Caco-2 (cell line): ENCODE results near the gene CYP2A7. TPM values are rescaled to one million over a fixed set of nuclear protein-coding genes. Genes with fewer than 3 reads are reported as not detected.
"Not testable (repeated sequence)": the region's sequence is repeated elsewhere in the genome, so short reads cannot be mapped to it uniquely, and the experiment has no call there.

Experiments
- BruUV-seq: library from RNA; stranded (reverse); fragments of 400-500 nt; replicated peaks from 2 replicates; lab custom pipeline; 2021; lab: Mats Ljungman, UMichigan
- CTCF ChIA-PET: fragments of 300-600 bp; sonication (Branson Sonifier 250); formaldehyde crosslinking; loops from one replicate; lab custom pipeline; 2022; ENCODE audit warnings: antibody characterized with exemption; lab: Charles Lee
- POLR2A ChIA-PET: fragments of 300-600 bp; sonication (Branson Sonifier 250); formaldehyde crosslinking; loops from one replicate; lab custom pipeline; 2022; ENCODE audit warnings: antibody characterized with exemption; lab: Charles Lee
- DNase-seq, 2 experiments: peaks; one replicate each; pipeline versions ENCODE4 v3.0.0 to v3.0.0-alpha.2; 2020 to 2022
- H3K27me3 ChIP-seq: replicated peaks from 2 replicates; pipeline ENCODE4 v1.6.0; 2011; ENCODE audit warnings: low read length; ENCODE audit not compliant: control insufficient read depth, insufficient read depth
- H3K36me3 ChIP-seq: 2 replicates; pipeline ENCODE4 v1.5.1; 2011; ENCODE audit warnings: low read length; ENCODE audit not compliant: control insufficient read depth, insufficient read depth
- H3K4me1 ChIP-seq: fragments of 250-450 bp; sonication (Bioruptor Pico); 2 replicates; pipeline ENCODE4 v1.5.1; 2020; ENCODE audit warnings: mild to moderate bottlenecking
- H3K4me3 ChIP-seq: 2 replicates; pipeline ENCODE4 v1.5.1; 2011; ENCODE audit warnings: low read depth, mild to moderate bottlenecking, control low read depth, low read length
- H3K9me3 ChIP-seq: fragments of 250-450 bp; sonication (Bioruptor Pico); 2 replicates; pipeline ENCODE4 v1.5.1; 2020; ENCODE audit warnings: mild to moderate bottlenecking, moderate library complexity
- H3K27ac Mint-ChIP-seq: one replicate; pipeline ENCODE4 v1.8.0; 2022; ENCODE audit warnings: mixed read lengths; ENCODE audit not compliant: unreplicated experiment
- H3K27me3 Mint-ChIP-seq: one replicate; pipeline ENCODE4 v1.8.0; 2022; ENCODE audit warnings: mixed read lengths; ENCODE audit not compliant: insufficient read depth, unreplicated experiment
- H3K36me3 Mint-ChIP-seq: one replicate; pipeline ENCODE4 v1.8.0; 2022; ENCODE audit warnings: mild to moderate bottlenecking, mixed read lengths; ENCODE audit not compliant: insufficient read depth, unreplicated experiment
- H3K4me1 Mint-ChIP-seq: one replicate; pipeline ENCODE4 v1.8.0; 2022; ENCODE audit warnings: low read depth, mixed read lengths; ENCODE audit not compliant: unreplicated experiment
- H3K4me3 Mint-ChIP-seq: one replicate; pipeline ENCODE4 v1.8.0; 2022; ENCODE audit warnings: mild to moderate bottlenecking, moderate library complexity, mixed read lengths; ENCODE audit not compliant: unreplicated experiment
- H3K9me3 Mint-ChIP-seq: one replicate; pipeline ENCODE4 v1.8.0; 2022; ENCODE audit warnings: mixed read lengths; ENCODE audit not compliant: unreplicated experiment
- CTCF ChIP-seq, 2 experiments: fragments of 200-600 bp in 1 of 2; IDR thresholded peaks; 1 replicate in 1 of 2; 2 replicates in 1 of 2; pipeline versions ENCODE4 v1.5.1 to v1.8.0; 2011 to 2022; ENCODE audit warnings: antibody characterized with exemption in 1 of 2, control low read depth in 1 of 2, inconsistent platforms in 1 of 2, low read depth in 1 of 2, low read length in 1 of 2, mild to moderate bottlenecking in 1 of 2, moderate library complexity in 1 of 2; ENCODE audit not compliant: insufficient read depth in 1 of 2, severe bottlenecking in 1 of 2, unreplicated experiment in 1 of 2
- intact Hi-C: fragments of 100-400 bp; cut with micrococcal nuclease; formaldehyde crosslinking; loops from one replicate; pipeline ENCODE4 v1.10.0; 2022; ENCODE audit not compliant: unreplicated experiment
- total RNA-seq: library from RNA; stranded (reverse); gene quantifications from 2 replicates; pipeline ENCODE4 v1.2.3, GENCODE V29; 2022

CYP2A7 gene
- total RNA-seq, 1 experiment from 2014 or later, result not detected

- Mint-ChIP-seq H3K27ac (peak overlapping the region; percentile 96), H3K36me3 (peaks cover 32% of the 10 kb centered on the region), H3K27me3 (no peaks in the 10 kb centered on the region), H3K9me3 (peaks cover 48% of the 10 kb centered on the region), H3K4me1 (peaks cover 28% of the 10 kb centered on the region), H3K4me3 (peak overlapping the region; percentile 56)
- peak; percentile 90 to 97 for DNase-seq
- intact Hi-C loops, result loop anchor here (1.0 to 5.0 kb wide), 5 partner anchors 8 to 110 kb away; no protein-coding TSS in a partner anchor
- H3K36me3 ChIP-seq, result no peaks in the 10 kb centered on the region
- peaks cover 48% of the 10 kb centered on the region for H3K4me1 ChIP-seq
- no peak for TF ChIP-seq CTCF (IDR thresholded peaks at IDR 0.05; ENCODE audit: insufficient read depth in 1 of 2, low read depth in 1 of 2, low read length in 1 of 2, severe bottlenecking in 1 of 2, unreplicated experiment in 1 of 2)
- no peaks in the 10 kb centered on the region for H3K27me3 ChIP-seq
- H3K4me3 ChIP-seq, result no peak overlapping the region
- ChIA-PET CTCF (no interaction called here), POLR2A (interaction anchor here (0.6 kb wide), 1 partner anchor 16 kb away, joined by 3 read pairs; no protein-coding TSS in a partner anchor)
- no TSS peak for BruUV-seq
- peaks cover 53% of the 10 kb centered on the region for H3K9me3 ChIP-seq
Measured at GRCh38 chr19:40921005-40921897, 39.2 kb upstream of the CYP2A7 start.

- Mint-ChIP-seq H3K36me3 (peaks cover 32% of the 10 kb centered on the region), H3K4me1 (peaks cover 28% of the 10 kb centered on the region), H3K27me3 (no peaks in the 10 kb centered on the region), H3K27ac (peak overlapping the region; percentile 96), H3K9me3 (peaks cover 47% of the 10 kb centered on the region), H3K4me3 (peak overlapping the region; percentile 56)
- TSS peak; percentile 78 for BruUV-seq
- DNase-seq, result no peak
- intact Hi-C loops, result loop anchor here (1.0 to 5.0 kb wide), 5 partner anchors 9 to 109 kb away; no protein-coding TSS in a partner anchor
- TF ChIP-seq CTCF (IDR thresholded peaks at IDR 0.05; ENCODE audit: insufficient read depth in 1 of 2, low read depth in 1 of 2, low read length in 1 of 2, severe bottlenecking in 1 of 2, unreplicated experiment in 1 of 2), result no peak
- peaks cover 48% of the 10 kb centered on the region for H3K4me1 ChIP-seq
- peaks cover 53% of the 10 kb centered on the region for H3K9me3 ChIP-seq
- H3K4me3 ChIP-seq, result no peak overlapping the region
- H3K27me3 ChIP-seq, result no peaks in the 10 kb centered on the region
- ChIA-PET CTCF (interaction anchor here (0.6 kb wide), 1 partner anchor 112 kb away, joined by 4 read pairs; no protein-coding TSS in a partner anchor), POLR2A (interaction anchor here (0.6 kb wide), 2 partner anchors 16 to 18 kb away, joined by 3 to 8 read pairs; no protein-coding TSS in a partner anchor)
- H3K36me3 ChIP-seq, result no peaks in the 10 kb centered on the region
Measured at GRCh38 chr19:40920300-40921004, 38.4 kb upstream of the CYP2A7 start.

- intact Hi-C loops, result loop anchor here (2.0 to 5.0 kb wide), 2 partner anchors 23 to 103 kb away; no protein-coding TSS in a partner anchor
- H3K27me3 ChIP-seq, H3K4me3 Mint-ChIP-seq, H3K4me3 ChIP-seq, H3K27me3 Mint-ChIP-seq, BruUV-seq, H3K36me3 ChIP-seq: not testable (repeated sequence)
- peak; percentile 53 to 55 for DNase-seq
- ChIA-PET POLR2A (interaction anchor here (0.6 kb wide), 1 partner anchor 17 kb away, joined by 8 read pairs; no protein-coding TSS in a partner anchor), CTCF (interaction anchor here (0.6 kb wide), 1 partner anchor 113 kb away, joined by 4 read pairs; no protein-coding TSS in a partner anchor)
- Histone ChIP-seq H3K4me1 (peaks cover 48% of the 10 kb centered on the region), H3K9me3 (peaks cover 53% of the 10 kb centered on the region)
- H3K27ac Mint-ChIP-seq, result peak overlapping the region; percentile 96
- peaks cover 32% of the 10 kb centered on the region for H3K36me3 Mint-ChIP-seq
- peaks cover 47% of the 10 kb centered on the region for H3K9me3 Mint-ChIP-seq
- peaks cover 28% of the 10 kb centered on the region for H3K4me1 Mint-ChIP-seq
Measured at GRCh38 chr19:40919530-40920299, 37.7 kb upstream of the CYP2A7 start.

DNA sequence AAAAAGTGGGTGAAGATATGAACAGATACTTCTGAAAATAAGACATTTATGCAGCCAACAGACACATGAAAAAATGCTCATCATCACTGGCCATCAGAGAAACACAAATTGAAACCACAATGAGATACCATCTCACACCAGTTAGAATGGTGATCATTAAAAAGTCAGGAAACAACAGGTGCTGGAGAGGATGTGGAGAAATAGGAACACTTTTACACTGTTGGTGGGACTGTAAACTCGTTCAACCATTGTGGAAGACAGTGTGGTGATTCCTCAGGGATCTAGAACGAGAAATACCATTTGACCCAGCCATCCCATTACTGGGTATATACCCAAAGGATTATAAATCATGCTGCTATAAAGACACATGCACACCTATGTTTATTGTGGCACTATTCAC lies 36.3 kb upstream of the CYP2A7 start:
- H3K27me3 ChIP-seq, H3K36me3 ChIP-seq, POLR2A ChIA-PET, intact Hi-C loops, H3K27ac Mint-ChIP-seq, H3K27me3 Mint-ChIP-seq, H3K4me3 Mint-ChIP-seq, BruUV-seq, CTCF ChIA-PET, H3K4me3 ChIP-seq, DNase-seq: not testable (repeated sequence)
- H3K4me1 ChIP-seq, result peaks cover 43% of the 10 kb centered on the region
- peaks cover 45% of the 10 kb centered on the region for H3K9me3 ChIP-seq
- Mint-ChIP-seq H3K9me3 (peaks cover 47% of the 10 kb centered on the region), H3K36me3 (peaks cover 26% of the 10 kb centered on the region), H3K4me1 (peaks cover 24% of the 10 kb centered on the region)
